GM12878 (cell line): Measurements from ENCODE around the gene ARHGAP19. TPM values are rescaled to one million over a fixed set of nuclear protein-coding genes. Genes with fewer than 3 reads are reported as not detected.

Experiments
- ATAC-seq: fragments of 200-7000 bp; cut with Tn5 transposase; 3 replicates; pipeline ENCODE4 v1.9.1; 2020; ENCODE audit warnings: mild to moderate bottlenecking, moderate library complexity
- BruUV-seq: library from RNA; stranded (reverse); fragments of 400-500 nt; replicated peaks from 2 replicates; lab custom pipeline; 2021; lab: Mats Ljungman, UMichigan
- CTCF ChIA-PET: fragments of 300-600 bp; sonication (Branson Sonifier 250); formaldehyde crosslinking; extraction: SDS; loops from one replicate; lab custom pipeline; 2021; ENCODE audit warnings: inconsistent platforms; lab: Yijun Ruan, JAX
- POLR2A ChIA-PET: fragments of 350-600 bp; formaldehyde crosslinking; extraction: SDS; loops from one replicate; lab custom pipeline; 2021; ENCODE audit warnings: inconsistent platforms; lab: Charles Lee
- RAD21 ChIA-PET: fragments of 300-600 bp; sonication (Branson Sonifier 250); formaldehyde crosslinking; loops from one replicate; lab custom pipeline; 2023; ENCODE audit warnings: antibody characterized with exemption; ENCODE audit not compliant: unreplicated experiment; lab: Charles Lee
- SMC1A ChIA-PET: fragments of 300-600 bp; sonication (Branson Sonifier 250); formaldehyde crosslinking; loops from one replicate; lab custom pipeline; 2023; ENCODE audit not compliant: unreplicated experiment, uncharacterized antibody; lab: Charles Lee
- DNase-seq: peaks from one replicate; pipeline ENCODE4 v3.0.0-alpha.2; 2011; ENCODE audit warnings: low read depth, low spot score
- FAIRE-seq: peaks from 3 replicates; lab custom pipeline; 2011; peaks lifted over from hg19 to GRCh38; lab: Jason Lieb, UNC
- H2AFZ ChIP-seq: 2 replicates; pipeline ENCODE4 v1.6.0; 2011; ENCODE audit warnings: low read depth, low read length, control low read depth; ENCODE audit not compliant: control insufficient read depth
- H3K27ac ChIP-seq: 2 replicates; pipeline ENCODE4 v1.5.1; 2011; ENCODE audit warnings: control low read depth; ENCODE audit not compliant: control insufficient read depth, insufficient read depth
- H3K27me3 ChIP-seq, 2 experiments: replicated peaks in 1 of 2; 2 replicates each; pipeline versions ENCODE4 v1.6.0 to v1.6.1; 2011; ENCODE audit warnings: low read length in 1 of 2; ENCODE audit not compliant: control insufficient read depth in 2 of 2, insufficient read depth in 2 of 2
- H3K36me3 ChIP-seq, 2 experiments: 2 replicates each; pipeline ENCODE4 v1.5.1; 2011; ENCODE audit warnings: low read length in 1 of 2; ENCODE audit not compliant: control insufficient read depth in 2 of 2, insufficient read depth in 2 of 2
- H3K4me1 ChIP-seq: 2 replicates; pipeline ENCODE4 v1.6.1; 2011; ENCODE audit warnings: mild to moderate bottlenecking, low read length, moderate library complexity, mixed read lengths; ENCODE audit not compliant: control insufficient read depth, insufficient read depth
- H3K4me2 ChIP-seq: 2 replicates; pipeline ENCODE4 v1.6.0; 2011; ENCODE audit warnings: control low read depth; ENCODE audit not compliant: control insufficient read depth, insufficient read depth
- H3K4me3 ChIP-seq: fragments of 200-600 bp; sonication (generic); 2 replicates; pipeline ENCODE4 v1.5.1; 2016
- H3K79me2 ChIP-seq: 2 replicates; pipeline ENCODE4 v1.6.0; 2011; ENCODE audit warnings: low read length; ENCODE audit not compliant: control insufficient read depth, insufficient read depth
- H3K9ac ChIP-seq: 2 replicates; pipeline ENCODE4 v1.8.0; 2011; ENCODE audit warnings: low read length, control low read depth, mixed read lengths; ENCODE audit not compliant: control insufficient read depth, insufficient read depth
- H3K9me3 ChIP-seq: replicated peaks from 3 replicates; pipeline ENCODE4 v1.5.1; 2011; ENCODE audit warnings: mild to moderate bottlenecking, low read length; ENCODE audit not compliant: control insufficient read depth, insufficient read depth
- H4K20me1 ChIP-seq: 2 replicates; pipeline ENCODE4 v1.6.0; 2011; ENCODE audit not compliant: control insufficient read depth, insufficient read depth
- CEBPB ChIP-seq, 2 experiments: fragments of 150-350 bp in 1 of 2; IDR thresholded peaks; 2 replicates each; pipeline ENCODE4 v1.6.1; 2012 to 2014; ENCODE audit warnings: low read depth in 2 of 2, low read length in 2 of 2, borderline replicate concordance in 1 of 2, inconsistent platforms in 1 of 2
- CHD1 ChIP-seq: IDR thresholded peaks from 2 replicates; pipeline ENCODE4 v1.6.1; 2012; ENCODE audit warnings: low read depth, low read length, improper control_type of control experiment
- FOXK2 ChIP-seq: fragments of 450-650 bp; IDR thresholded peaks from 2 replicates; pipeline ENCODE4 v1.6.1; 2017; ENCODE audit warnings: mild to moderate bottlenecking, moderate library complexity
- IRF3 ChIP-seq: fragments of 450-650 bp; IDR thresholded peaks from 2 replicates; pipeline ENCODE4 v1.6.1; 2014; ENCODE audit warnings: mild to moderate bottlenecking
- IRF4 ChIP-seq: IDR thresholded peaks from 2 replicates; pipeline ENCODE4 v1.6.1; 2011; ENCODE audit warnings: low read depth, low read length
- LARP7 ChIP-seq: fragments of 450-650 bp; IDR thresholded peaks from 2 replicates; pipeline ENCODE4 v1.6.1; 2017; ENCODE audit warnings: mild to moderate bottlenecking
- MXI1 ChIP-seq: fragments of 150-350 bp; IDR thresholded peaks from 2 replicates; pipeline ENCODE4 v1.6.1; 2011; ENCODE audit warnings: low read depth, mild to moderate bottlenecking, inconsistent platforms, low read length, improper control_type of control experiment
- MYC ChIP-seq: IDR thresholded peaks from 2 replicates; pipeline ENCODE4 v1.6.1; 2011; ENCODE audit warnings: mild to moderate bottlenecking, low read length, moderate library complexity, inconsistent platforms; ENCODE audit not compliant: insufficient read depth, insufficient replicate concordance, insufficient read length, severe bottlenecking
- NBN ChIP-seq: fragments of 450-650 bp; IDR thresholded peaks from 2 replicates; pipeline ENCODE4 v1.6.1; 2016
- PAX8 ChIP-seq: fragments of 450-650 bp; IDR thresholded peaks from 2 replicates; pipeline ENCODE4 v1.6.1; 2017; ENCODE audit warnings: mild to moderate bottlenecking, moderate library complexity
- PML ChIP-seq: IDR thresholded peaks from 2 replicates; pipeline ENCODE4 v1.6.1; 2012; ENCODE audit warnings: low read length, inconsistent platforms
- RAD21 ChIP-seq: IDR thresholded peaks from 2 replicates; pipeline ENCODE4 v1.6.1; 2011; ENCODE audit warnings: mild to moderate bottlenecking, low read depth, low read length, moderate library complexity; ENCODE audit not compliant: insufficient read depth
- RB1 ChIP-seq: fragments of 450-650 bp; formaldehyde crosslinking; IDR thresholded peaks from 2 replicates; pipeline ENCODE4 v1.6.1; 2017; ENCODE audit warnings: mild to moderate bottlenecking, borderline replicate concordance
- SMAD5 ChIP-seq: IDR thresholded peaks from 2 replicates; pipeline ENCODE4 v1.6.1; 2016; ENCODE audit warnings: antibody characterized with exemption, low read depth
- SMC3 ChIP-seq: IDR thresholded peaks from 2 replicates; pipeline ENCODE4 v1.6.1; 2011; ENCODE audit warnings: low read length, improper control_type of control experiment, borderline replicate concordance
- SUPT20H ChIP-seq: IDR thresholded peaks from 2 replicates; pipeline ENCODE4 v1.6.1; 2011; ENCODE audit warnings: low read depth, mild to moderate bottlenecking, low read length, moderate library complexity, borderline replicate concordance; ENCODE audit not compliant: control insufficient read depth
- YBX1 ChIP-seq: fragments of 450-650 bp; IDR thresholded peaks from 2 replicates; pipeline ENCODE4 v1.6.1; 2016; ENCODE audit warnings: antibody characterized with exemption
- YY1 ChIP-seq: IDR thresholded peaks from 2 replicates; pipeline ENCODE4 v1.6.1; 2011; ENCODE audit warnings: low read depth, mild to moderate bottlenecking, low read length
- WGBS: methylation state at CpG from one replicate; pipeline ENCODE4 v1.1.6; 2016; ENCODE audit warnings: low lambda C conversion rate; ENCODE audit not compliant: insufficient replicate concordance, insufficient coverage; ENCODE audit errors: missing lambda C conversion rate; 5-methylcytosine and 5-hydroxymethylcytosine counted together
- in situ Hi-C: fragments of 300-500 bp; cut with MboI; formaldehyde crosslinking; loops from 9 replicates; pipeline ENCODE4 v1.14.3; 2018; ENCODE audit warnings: mixed read lengths
- intact Hi-C: fragments of 100-400 bp; cut with micrococcal nuclease; formaldehyde crosslinking; loops from one replicate; pipeline ENCODE4 v1.14.2; 2022; ENCODE audit not compliant: unreplicated experiment
- polyA plus RNA-seq, 11 experiments: library from polyadenylated mRNA; depleted of rRNA in 4 of 11; unstranded in 6 of 11; stranded (reverse) in 5 of 11; fragments of >200 nt; fragmentation: Nextera tagmentation in 4 of 11; fragmentation: Illumina TruSeq in 1 of 11; extraction: Ambion mirVana in 4 of 11; extraction: Trizol in 1 of 11; gene quantifications; 1 replicate in 1 of 11; 2 replicates in 10 of 11; pipeline versions ENCODE4 v1.2.1 to v1.2.3, GENCODE V29; 2011 to 2016; ENCODE audit warnings: inconsistent platforms in 2 of 11, missing spikeins in 2 of 11, low read depth in 1 of 11
- total RNA-seq, 4 experiments: library from RNA; depleted of rRNA in 3 of 4; stranded (reverse); fragments of >200 nt in 3 of 4; fragmentation: Illumina TruSeq in 1 of 4; extraction: Trizol in 1 of 4; gene quantifications; 2 replicates each; pipeline versions ENCODE4 v1.2.1 to v1.2.3, GENCODE V29; 2013 to 2021
- TF ChIP-seq, protein P1 (sequence below): IDR thresholded peaks from 2 replicates; pipeline ENCODE4 v1.6.1; 2011; ENCODE audit warnings: borderline replicate concordance, low read depth, mild to moderate bottlenecking, moderate library complexity, low read length; ENCODE audit not compliant: insufficient read depth, poor library complexity, severe bottlenecking
- TF ChIP-seq, protein P2 (sequence below): fragments of 450-650 bp; formaldehyde crosslinking; IDR thresholded peaks from 2 replicates; pipeline ENCODE4 v1.4.0; 2020; ENCODE audit warnings: mild to moderate bottlenecking, moderate library complexity

ARHGAP19 gene
- total and polyA plus RNA-seq, 10 of the 15 experiments (the other 5 are each of a cell fraction or from before 2014, with no cell fraction given), result 13.3 to 40.7 (median 22.6) TPM

DNA sequence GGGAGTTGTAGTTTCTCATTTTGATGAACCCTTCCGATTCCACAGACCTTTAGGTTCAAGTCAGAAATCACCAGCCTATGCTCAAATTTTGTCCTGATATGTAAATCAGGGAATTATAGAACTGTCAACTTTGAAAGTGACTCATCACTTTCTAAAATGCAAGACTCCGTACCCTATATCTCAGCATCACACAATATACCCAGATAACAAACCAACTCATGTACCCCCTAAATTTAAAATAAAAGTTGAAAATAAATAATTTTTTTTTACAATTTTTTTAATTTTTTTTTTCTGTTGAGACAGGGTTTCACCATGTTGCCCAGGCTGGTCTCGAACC lies 393 bp upstream of the ARHGAP19 start:
- POLR2A ChIA-PET, result interaction anchor here (0.5 to 1.5 kb wide), 2 partner anchors 14 to 40 kb away, joined by 3 to 5 read pairs; no protein-coding TSS in a partner anchor
- intact Hi-C loops, result loop anchor here (1.0 to 5.0 kb wide), 2 partner anchors 39 to 205 kb away; partner anchors contain the start of genes FRAT2, MMS19 and UBTD1
- BruUV-seq, result no TSS peak
- TF ChIP-seq IRF4 (no peak), FOXK2 (no peak), CEBPB (IDR thresholded peaks at IDR 0.05; ENCODE audit: borderline replicate concordance in 1 of 2, low read depth in 2 of 2, low read length in 2 of 2) (no peak), RAD21 (no peak), PML (no peak), RB1 (no peak), SMAD5 (no peak), MYC (no peak), PAX8 (no peak), MXI1 (no peak), IRF3 (no peak), SMC3 (no peak), NBN (no peak), YY1 (no peak), CHD1 (no peak), LARP7 (no peak), YBX1 (no peak), SUPT20H (no peak)
- TF ChIP-seq, protein P1, sequence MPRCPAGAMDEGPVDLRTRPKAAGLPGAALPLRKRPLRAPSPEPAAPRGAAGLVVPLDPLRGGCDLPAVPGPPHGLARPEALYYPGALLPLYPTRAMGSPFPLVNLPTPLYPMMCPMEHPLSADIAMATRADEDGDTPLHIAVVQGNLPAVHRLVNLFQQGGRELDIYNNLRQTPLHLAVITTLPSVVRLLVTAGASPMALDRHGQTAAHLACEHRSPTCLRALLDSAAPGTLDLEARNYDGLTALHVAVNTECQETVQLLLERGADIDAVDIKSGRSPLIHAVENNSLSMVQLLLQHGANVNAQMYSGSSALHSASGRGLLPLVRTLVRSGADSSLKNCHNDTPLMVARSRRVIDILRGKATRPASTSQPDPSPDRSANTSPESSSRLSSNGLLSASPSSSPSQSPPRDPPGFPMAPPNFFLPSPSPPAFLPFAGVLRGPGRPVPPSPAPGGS, result no peak
- TF ChIP-seq, protein P2, sequence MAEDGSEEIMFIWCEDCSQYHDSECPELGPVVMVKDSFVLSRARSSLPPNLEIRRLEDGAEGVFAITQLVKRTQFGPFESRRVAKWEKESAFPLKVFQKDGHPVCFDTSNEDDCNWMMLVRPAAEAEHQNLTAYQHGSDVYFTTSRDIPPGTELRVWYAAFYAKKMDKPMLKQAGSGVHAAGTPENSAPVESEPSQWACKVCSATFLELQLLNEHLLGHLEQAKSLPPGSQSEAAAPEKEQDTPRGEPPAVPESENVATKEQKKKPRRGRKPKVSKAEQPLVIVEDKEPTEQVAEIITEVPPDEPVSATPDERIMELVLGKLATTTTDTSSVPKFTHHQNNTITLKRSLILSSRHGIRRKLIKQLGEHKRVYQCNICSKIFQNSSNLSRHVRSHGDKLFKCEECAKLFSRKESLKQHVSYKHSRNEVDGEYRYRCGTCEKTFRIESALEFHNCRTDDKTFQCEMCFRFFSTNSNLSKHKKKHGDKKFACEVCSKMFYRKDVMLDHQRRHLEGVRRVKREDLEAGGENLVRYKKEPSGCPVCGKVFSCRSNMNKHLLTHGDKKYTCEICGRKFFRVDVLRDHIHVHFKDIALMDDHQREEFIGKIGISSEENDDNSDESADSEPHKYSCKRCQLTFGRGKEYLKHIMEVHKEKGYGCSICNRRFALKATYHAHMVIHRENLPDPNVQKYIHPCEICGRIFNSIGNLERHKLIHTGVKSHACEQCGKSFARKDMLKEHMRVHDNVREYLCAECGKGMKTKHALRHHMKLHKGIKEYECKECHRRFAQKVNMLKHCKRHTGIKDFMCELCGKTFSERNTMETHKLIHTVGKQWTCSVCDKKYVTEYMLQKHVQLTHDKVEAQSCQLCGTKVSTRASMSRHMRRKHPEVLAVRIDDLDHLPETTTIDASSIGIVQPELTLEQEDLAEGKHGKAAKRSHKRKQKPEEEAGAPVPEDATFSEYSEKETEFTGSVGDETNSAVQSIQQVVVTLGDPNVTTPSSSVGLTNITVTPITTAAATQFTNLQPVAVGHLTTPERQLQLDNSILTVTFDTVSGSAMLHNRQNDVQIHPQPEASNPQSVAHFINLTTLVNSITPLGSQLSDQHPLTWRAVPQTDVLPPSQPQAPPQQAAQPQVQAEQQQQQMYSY (CRISPR knock-in tag), result no peak
- 13% methylated on average over 3 of the region's 3 CpGs for WGBS
- Histone ChIP-seq H3K9me3 (no peaks in the 10 kb centered on the region), H3K79me2 (peaks cover 27% of the 10 kb centered on the region), H3K9ac (no peak overlapping the region), H3K27ac (no peak overlapping the region), H3K36me3 (no peaks in the 10 kb centered on the region), H3K4me1 (no peaks in the 10 kb centered on the region; the same call in 1 of the 2 replicates), H4K20me1 (no peaks in the 10 kb centered on the region), H3K27me3 (no peaks in the 10 kb centered on the region), H3K4me2 (peak overlapping the region; percentile 36; the same call in 1 of the 2 replicates), H3K4me3 (no peak overlapping the region), H2AFZ (peak overlapping the region; percentile 37; the same call in 1 of the 2 replicates)
- RAD21 ChIA-PET, result no interaction called here
- in situ Hi-C loops, result no loop called here
- FAIRE-seq (no peak), DNase-seq (no peak), ATAC-seq (no peak)
- CTCF ChIA-PET, result interaction anchor here (4.0 kb wide), 1 partner anchor 15 kb away, joined by 22 read pairs; no protein-coding TSS in a partner anchor
- SMC1A ChIA-PET, result interaction anchor here (1.9 kb wide), 1 partner anchor 14 kb away, joined by 7 read pairs; no protein-coding TSS in a partner anchor
